Adrenal gland (tissue), 5 donors: ENCODE data around the gene PRDM15.

Experiments
- CTCF ChIP-seq, 6 experiments: fragments of 450-650 bp in 4 of 6; fragments of 200-600 bp in 2 of 6; sonication (generic) in 1 of 6; IDR thresholded peaks; 1 replicate in 5 of 6; 2 replicates in 1 of 6; pipeline versions ENCODE4 v1.5.1 to v1.8.0; 2016 to 2021; ENCODE audit warnings: antibody characterized with exemption in 6 of 6, mild to moderate bottlenecking in 2 of 6, moderate library complexity in 1 of 6
- POLR2A ChIP-seq, 2 donors: fragments of 450-650 bp; IDR thresholded peaks; one replicate each; pipeline ENCODE4 v1.6.1; 2017; ENCODE audit warnings: antibody characterized with exemption in 2 of 2, mild to moderate bottlenecking in 2 of 2, moderate library complexity in 1 of 2
- donor health status: DM: no; HTN: no; CAD: no.

- TF ChIP-seq POLR2A (IDR thresholded peaks at IDR 0.05) (no peak), CTCF (IDR thresholded peaks at IDR 0.05) (no peak)
Measured at GRCh38 chr21:41850085-41850484, 29.1 kb downstream of the PRDM15 start.
